T-cell (primary cell): ENCODE measurements around the gene BRAT1. TPM values are rescaled to one million over a fixed set of nuclear protein-coding genes. Genes with fewer than 3 reads are reported as not detected.

ENCODE experiments used
- ATAC-seq, 4 experiments: fragments of 200-7000 bp in 3 of 4; fragments of 150-1000 bp in 1 of 4; cut with Tn5 transposase; replicated peaks in 1 of 4; 1 replicate in 3 of 4; 2 replicates in 1 of 4; pipeline ENCODE4 v1.10.0; 2021; ENCODE audit warnings: moderate library complexity in 3 of 4, mild to moderate bottlenecking in 2 of 4, moderate number of reproducible peaks in 1 of 4
- CTCF ChIA-PET, 2 donors: fragments of 300-600 bp; sonication (Branson Sonifier 250); formaldehyde crosslinking; loops; one replicate each; lab custom pipeline; 2022; ENCODE audit warnings: antibody characterized with exemption in 2 of 2; lab: Charles Lee
- POLR2A ChIA-PET, 2 donors: fragments of 300-600 bp; sonication (Branson Sonifier 250); formaldehyde crosslinking; loops; one replicate each; lab custom pipeline; 2022; ENCODE audit warnings: antibody characterized with exemption in 2 of 2; lab: Charles Lee
- DNase-seq, 35 experiments: peaks; one replicate each; pipeline versions ENCODE4 v3.0.0 to v3.0.0-alpha.2; 2013 to 2023
- H3K27ac ChIP-seq: one replicate; pipeline ENCODE4 v1.5.1; 2013; ENCODE audit warnings: low read length
- H3K27me3 ChIP-seq, 2 experiments: replicated peaks in 1 of 2; 1 replicate in 1 of 2; 2 replicates in 1 of 2; pipeline versions ENCODE4 v1.6.1 to v1.7.0; 2013; ENCODE audit warnings: low read length in 1 of 2, mixed read lengths in 1 of 2; ENCODE audit not compliant: control insufficient read depth in 2 of 2, insufficient read depth in 2 of 2; ENCODE audit errors: extremely low read depth in 1 of 2
- H3K36me3 ChIP-seq, 2 donors: 1 replicate in 1 of 2; 2 replicates in 1 of 2; pipeline versions ENCODE4 v1.6.1 to v1.7.0; 2013; ENCODE audit warnings: low read length in 1 of 2; ENCODE audit not compliant: control insufficient read depth in 2 of 2, insufficient read depth in 1 of 2; ENCODE audit errors: extremely low read depth in 1 of 2
- H3K4me1 ChIP-seq, 2 experiments: 1 replicate in 1 of 2; 2 replicates in 1 of 2; pipeline versions ENCODE4 v1.6.1 to v1.7.0; 2013; ENCODE audit warnings: low read length in 2 of 2, mixed read lengths in 1 of 2; ENCODE audit not compliant: insufficient read depth in 2 of 2, control insufficient read depth in 1 of 2; ENCODE audit errors: extremely low read depth in 1 of 2
- H3K4me3 ChIP-seq, 2 donors: 1 replicate in 1 of 2; 2 replicates in 1 of 2; pipeline versions ENCODE4 v1.5.1 to v1.7.0; 2013; ENCODE audit warnings: mild to moderate bottlenecking in 2 of 2, low read length in 1 of 2, moderate library complexity in 1 of 2; ENCODE audit not compliant: control insufficient read depth in 1 of 2; ENCODE audit errors: extremely low read depth in 1 of 2
- H3K9me3 ChIP-seq: 2 replicates; pipeline ENCODE4 v1.7.0; 2013
- H3K27ac Mint-ChIP-seq, 2 donors: one replicate each; pipeline ENCODE4 v1.8.0; 2020 to 2021; ENCODE audit warnings: mild to moderate bottlenecking in 2 of 2, mixed read lengths in 2 of 2
- H3K27me3 Mint-ChIP-seq, 2 donors: one replicate each; pipeline ENCODE4 v1.8.0; 2021 to 2022; ENCODE audit warnings: mixed read lengths in 2 of 2
- H3K36me3 Mint-ChIP-seq: one replicate; pipeline ENCODE4 v1.8.0; 2021; ENCODE audit warnings: mixed read lengths
- H3K4me1 Mint-ChIP-seq, 3 donors: one replicate each; pipeline ENCODE4 v1.8.0; 2020 to 2022; ENCODE audit warnings: mixed read lengths in 3 of 3, mild to moderate bottlenecking in 1 of 3
- H3K4me3 Mint-ChIP-seq, 3 donors: one replicate each; pipeline ENCODE4 v1.8.0; 2020 to 2022; ENCODE audit warnings: mild to moderate bottlenecking in 3 of 3, mixed read lengths in 3 of 3, moderate library complexity in 3 of 3
- H3K9me3 Mint-ChIP-seq, 3 donors: one replicate each; pipeline ENCODE4 v1.8.0; 2020 to 2022; ENCODE audit warnings: mixed read lengths in 3 of 3
- WGBS: methylation state at CpG from one replicate; pipeline ENCODE4 v1.1.5; 2013; ENCODE audit warnings: missing lambda C conversion rate; ENCODE audit not compliant: insufficient coverage; 5-methylcytosine and 5-hydroxymethylcytosine counted together
- total RNA-seq, 35 experiments: library from RNA in 6 of 35; stranded (reverse) in 6 of 35; fragments of 120-200 nt in 1 of 35; gene quantifications; one replicate each; pipeline versions ENCODE4 v1.2.1 to v1.2.4 and lab custom pipeline; 2013 to 2026

The BRAT1 gene
- total RNA-seq, 5 donors from 2014 or later (not counting 1 experiment from before 2014, with no cell fraction given) = 23.6 to 46.2 (median 43.1) TPM

DNA sequence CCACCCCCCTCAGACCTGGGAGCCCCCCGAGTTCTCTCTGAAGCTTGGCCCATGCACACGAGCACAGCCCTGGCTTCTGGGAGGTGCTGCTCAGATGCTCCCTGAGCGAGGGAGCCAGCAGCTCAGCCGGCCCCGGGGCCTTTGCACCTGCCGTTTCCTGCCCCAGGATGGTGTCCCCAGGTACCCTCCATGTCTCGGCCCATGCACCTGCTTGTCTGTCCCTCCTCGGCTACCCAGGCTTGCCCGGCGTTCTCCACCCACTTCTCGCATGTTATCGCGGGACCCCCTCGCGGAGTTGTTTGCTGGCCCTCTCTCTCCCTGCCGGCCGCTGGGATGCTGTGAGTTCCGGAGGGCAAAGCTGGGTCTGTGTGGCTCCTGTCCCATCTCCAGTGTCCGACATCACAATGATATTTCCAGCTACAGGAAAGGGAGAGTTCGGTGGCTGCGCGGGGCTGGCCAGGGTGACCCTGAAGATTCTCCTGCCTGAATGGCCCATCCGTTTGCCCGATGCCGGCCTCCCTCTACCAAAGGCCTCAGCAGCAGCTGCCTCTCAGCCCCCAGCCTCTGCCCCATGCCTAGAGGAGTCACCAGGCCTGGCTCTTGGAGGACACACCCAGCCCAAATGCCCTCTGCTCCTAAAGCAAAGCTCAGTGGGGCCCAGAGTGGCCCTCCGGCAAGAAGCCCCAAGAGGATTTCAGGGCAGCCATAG lies 48.0 kb downstream of the BRAT1 start:
- Histone ChIP-seq H3K9me3 (no peaks in the 10 kb centered on the region), H3K27me3 (no peaks in the 10 kb centered on the region)
- H3K4me1 Mint-ChIP-seq = peaks cover 40 to 58% (median 49%) of the 10 kb centered on the region in 3 donors

DNA sequence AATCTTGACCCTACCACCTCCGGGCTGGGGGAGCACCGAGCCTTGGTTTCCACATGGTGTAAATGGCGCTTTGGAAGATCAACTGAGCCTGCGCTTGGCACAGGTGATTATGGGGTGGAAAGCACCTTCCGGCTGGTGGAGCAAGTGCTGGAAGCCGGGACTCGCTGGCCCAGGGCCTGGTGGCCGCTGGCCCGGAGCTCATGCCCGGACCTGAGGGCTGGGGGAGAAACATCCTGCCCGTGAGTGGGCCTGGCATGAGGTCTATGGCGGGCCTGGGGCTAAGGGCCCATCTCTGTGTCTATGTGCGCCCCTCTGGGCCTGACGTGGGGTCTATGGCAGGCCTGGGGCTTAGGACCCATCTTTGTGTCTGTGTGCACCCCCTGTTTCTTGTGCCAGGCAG lies 49.9 kb downstream of the BRAT1 start:
- ChIA-PET CTCF (no interaction called here), POLR2A (no interaction called here)
- Mint-ChIP-seq H3K27me3 (no peaks in the 10 kb centered on the region), H3K4me1 (peaks cover 30 to 39% (median 31%) of the 10 kb centered on the region in 3 donors), H3K36me3 (no peaks in the 10 kb centered on the region), H3K9me3 (no peaks in the 10 kb centered on the region), H3K27ac (no peak overlapping the region), H3K4me3 (no peak overlapping the region)
- Histone ChIP-seq H3K4me1 (peaks cover 21 to 44% of the 10 kb centered on the region in 2 experiments), H3K27me3 (no peaks in the 10 kb centered on the region), H3K9me3 (no peaks in the 10 kb centered on the region), H3K4me3 (no peak overlapping the region), H3K36me3 (no peaks in the 10 kb centered on the region), H3K27ac (no peak overlapping the region)
- ATAC-seq (no peak), DNase-seq (no peak)
- WGBS = 98% methylated on average over 9 of the region's 14 CpGs

More for the DNA sequence above, 48.0 kb downstream of the BRAT1 start:
- Mint-ChIP-seq H3K36me3 (no peaks in the 10 kb centered on the region), H3K4me3 (peak overlapping the region in 1 of 3 donors; percentile 83), H3K27me3 (no peaks in the 10 kb centered on the region), H3K27ac (no peak overlapping the region), H3K9me3 (no peaks in the 10 kb centered on the region)
- ATAC-seq = no peak
- peak overlapping the region; percentile 92 for H3K27ac ChIP-seq
- WGBS = 88% methylated on average over 24 of the region's 26 CpGs
- H3K4me1 ChIP-seq = peaks cover 31 to 63% of the 10 kb centered on the region in 2 experiments
- POLR2A ChIA-PET = no interaction called here
- no peak for DNase-seq
- CTCF ChIA-PET = interaction anchor here in 1 of 2 donors (0.6 kb wide), 1 partner anchor 110 kb away, joined by 6 read pairs; no protein-coding TSS in a partner anchor
- H3K4me3 ChIP-seq = no peak overlapping the region
- no peaks in the 10 kb centered on the region for H3K36me3 ChIP-seq

DNA sequence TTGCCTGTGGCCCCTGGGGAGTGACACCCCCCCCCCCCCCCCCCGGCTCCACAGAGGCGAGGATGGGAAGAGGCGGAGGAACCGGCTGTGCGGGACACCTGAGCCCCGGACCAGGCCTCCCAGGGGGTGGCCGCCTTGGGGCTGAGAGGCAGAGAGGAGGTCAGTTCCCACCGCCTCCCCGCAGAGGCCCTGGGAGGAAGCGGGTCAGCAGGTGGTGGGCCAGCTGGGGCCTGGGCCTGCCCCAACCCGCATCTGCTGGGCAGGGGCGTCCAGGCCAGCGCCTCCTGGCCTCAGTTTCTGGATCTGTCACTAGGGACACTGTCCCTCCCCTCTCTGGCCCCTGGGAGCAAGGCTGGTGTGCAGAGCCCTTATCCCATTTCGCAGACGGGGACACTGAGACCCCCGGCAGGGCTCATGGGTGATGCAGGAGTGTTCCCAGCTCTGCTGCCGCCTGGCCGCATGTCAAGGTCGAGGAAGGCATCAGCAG lies 50.4 kb downstream of the BRAT1 start:
- ATAC-seq = no peak
- WGBS = 95% methylated on average over 10 of the region's 19 CpGs
- Histone ChIP-seq H3K4me1 (peaks cover 17 to 39% of the 10 kb centered on the region in 2 experiments), H3K27ac (no peak overlapping the region), H3K36me3 (no peaks in the 10 kb centered on the region), H3K4me3 (no peak overlapping the region), H3K9me3 (no peaks in the 10 kb centered on the region), H3K27me3 (no peaks in the 10 kb centered on the region)
- Mint-ChIP-seq H3K27ac (no peak overlapping the region), H3K4me1 (peaks cover 26 to 35% (median 27%) of the 10 kb centered on the region in 3 donors), H3K27me3 (no peaks in the 10 kb centered on the region), H3K36me3 (no peaks in the 10 kb centered on the region), H3K9me3 (no peaks in the 10 kb centered on the region), H3K4me3 (no peak overlapping the region)
- ChIA-PET POLR2A (no interaction called here), CTCF (no interaction called here)
- DNase-seq = no peak

DNA sequence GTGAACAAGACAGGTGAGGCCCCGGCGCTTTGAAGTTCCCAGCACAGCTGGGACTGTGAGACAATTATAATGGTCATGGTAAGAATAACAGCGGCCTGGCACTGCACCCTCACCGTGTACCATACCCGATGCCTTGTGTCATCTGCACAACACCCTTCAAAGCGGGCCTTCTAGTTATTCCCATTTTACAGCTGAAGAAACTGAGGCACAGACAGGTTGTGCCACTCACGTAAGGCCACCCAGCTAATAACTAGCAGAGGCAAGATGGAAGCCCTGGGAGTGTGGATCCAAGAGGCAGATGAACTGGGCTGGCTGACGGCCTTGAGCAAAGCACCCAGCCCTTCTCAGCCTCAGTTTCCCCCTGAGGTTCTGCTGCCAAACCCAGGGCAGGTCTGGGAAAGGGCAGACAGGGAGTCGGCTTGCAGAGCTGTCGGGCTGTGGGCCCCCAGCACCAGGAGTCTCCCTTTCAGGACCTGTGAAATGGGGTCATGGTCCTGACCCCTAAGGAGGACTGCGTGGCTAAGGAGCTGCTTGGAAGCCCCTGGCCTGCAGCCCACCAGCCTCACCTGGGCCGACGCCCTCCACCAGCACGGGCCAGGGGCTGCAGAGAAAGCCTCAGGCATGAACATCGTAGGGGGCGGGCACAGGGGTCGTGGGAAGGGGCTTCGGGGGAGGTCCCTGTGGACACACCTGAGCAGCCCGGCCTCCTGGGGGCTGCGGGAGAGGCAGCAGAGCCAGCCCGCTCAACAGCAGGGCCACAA lies 51.0 kb downstream of the BRAT1 start:
- Histone ChIP-seq H3K4me1 (peaks cover 11 to 33% of the 10 kb centered on the region in 2 experiments), H3K27me3 (peaks cover 0 to 3% of the 10 kb centered on the region in 2 experiments), H3K4me3 (no peak overlapping the region), H3K9me3 (no peaks in the 10 kb centered on the region), H3K27ac (no peak overlapping the region), H3K36me3 (no peaks in the 10 kb centered on the region)
- DNase-seq (no peak), ATAC-seq (no peak)
- CTCF ChIA-PET = no interaction called here
- Mint-ChIP-seq H3K9me3 (no peaks in the 10 kb centered on the region), H3K27me3 (no peaks in the 10 kb centered on the region), H3K4me3 (no peak overlapping the region), H3K27ac (peak overlapping the region in 1 of 2 donors; percentile 39), H3K36me3 (no peaks in the 10 kb centered on the region), H3K4me1 (peaks cover 19 to 29% (median 20%) of the 10 kb centered on the region in 3 donors)
- POLR2A ChIA-PET = interaction anchor here in 1 of 2 donors (0.5 kb wide), 1 partner anchor 1000 kb away, joined by 3 read pairs; the partner anchor contains the start of gene INTS1
- WGBS = 91% methylated on average over 17 of the region's 21 CpGs

DNA sequence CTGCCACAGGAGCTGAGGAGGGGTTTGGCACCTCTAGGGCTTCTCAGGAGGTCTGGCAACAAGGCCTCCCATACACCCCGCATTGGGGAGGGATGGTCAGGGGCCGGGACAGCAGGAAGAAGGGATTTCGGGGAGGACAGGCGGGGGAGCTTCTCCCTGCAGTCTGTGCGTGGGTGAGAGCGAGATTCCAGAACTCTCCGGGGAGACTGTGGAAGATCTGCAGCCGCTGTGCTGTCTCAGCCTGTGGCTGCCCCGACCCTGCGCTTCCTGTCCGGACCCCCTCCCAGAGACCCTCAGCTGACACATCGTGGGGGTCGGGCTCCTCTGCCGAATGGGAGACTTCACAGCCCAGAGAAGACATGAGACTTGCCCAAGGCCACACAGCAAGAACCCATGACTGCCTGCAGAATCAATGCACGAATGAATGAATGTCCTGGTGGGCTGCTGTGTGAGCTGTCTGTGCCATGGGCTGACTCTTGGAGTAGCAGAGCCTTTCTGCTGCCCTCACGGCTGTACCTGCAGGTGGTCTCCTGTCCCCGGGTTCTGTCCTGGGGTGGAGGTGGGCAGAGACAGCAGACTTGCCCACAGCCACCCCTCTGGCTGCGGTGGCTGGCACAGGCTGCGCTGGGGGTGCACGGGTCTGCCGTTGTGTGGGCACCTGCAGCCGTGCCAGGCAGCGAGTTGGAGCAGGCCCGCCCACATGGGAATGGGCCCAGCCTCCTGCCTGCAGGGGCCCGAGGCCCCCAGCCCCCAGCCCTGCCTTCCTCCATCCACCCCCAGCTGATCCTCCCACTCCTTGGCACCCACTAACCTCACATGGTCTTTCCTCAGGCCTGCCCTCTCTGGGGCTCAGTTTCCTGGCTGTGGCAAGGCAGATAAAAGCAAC lies 52.0 kb downstream of the BRAT1 start:
- no peak overlapping the region for H3K4me3 Mint-ChIP-seq
- Histone ChIP-seq H3K36me3 (no peaks in the 10 kb centered on the region), H3K4me1 (peaks cover 4 to 23% of the 10 kb centered on the region in 2 experiments), H3K27me3 (peaks cover 0 to 13% of the 10 kb centered on the region in 2 experiments), H3K9me3 (no peaks in the 10 kb centered on the region), H3K27ac (no peak overlapping the region), H3K4me3 (no peak overlapping the region)
- no peaks in the 10 kb centered on the region for H3K9me3 Mint-ChIP-seq
- ATAC-seq (no peak), DNase-seq (no peak)
- peak overlapping the region in 1 of 2 donors; percentile 39 for H3K27ac Mint-ChIP-seq
- peaks cover 9 to 18% (median 10%) of the 10 kb centered on the region in 3 donors for H3K4me1 Mint-ChIP-seq
- H3K27me3 Mint-ChIP-seq = no peaks in the 10 kb centered on the region
- POLR2A ChIA-PET = no interaction called here
- WGBS = 68% methylated on average over 12 of the region's 25 CpGs
- CTCF ChIA-PET = no interaction called here
- H3K36me3 Mint-ChIP-seq = no peaks in the 10 kb centered on the region

DNA sequence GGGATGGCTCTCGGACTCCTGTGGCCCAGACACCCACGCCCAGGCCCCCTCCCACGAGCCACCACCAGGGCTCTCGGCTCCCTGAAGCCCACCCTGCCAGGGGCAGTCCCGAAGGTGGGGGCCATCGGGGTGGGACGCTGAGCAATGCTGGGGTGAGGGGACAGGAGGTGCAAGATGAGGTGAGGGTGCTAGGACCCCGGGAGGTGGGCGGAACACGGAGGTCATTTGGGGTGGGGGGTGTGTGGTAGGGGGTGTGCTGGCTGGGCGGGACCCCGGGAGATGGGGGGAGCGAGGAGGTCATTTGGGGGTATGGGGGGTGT lies 52.7 kb downstream of the BRAT1 start:
- no peak overlapping the region for H3K4me3 Mint-ChIP-seq
- Histone ChIP-seq H3K4me1 (peaks cover 0 to 23% of the 10 kb centered on the region in 2 experiments), H3K27me3 (peaks cover 0 to 20% of the 10 kb centered on the region in 2 experiments), H3K9me3 (no peaks in the 10 kb centered on the region), H3K4me3 (no peak overlapping the region), H3K27ac (no peak overlapping the region), H3K36me3 (no peaks in the 10 kb centered on the region)
- ChIA-PET CTCF (no interaction called here), POLR2A (no interaction called here)
- H3K9me3 Mint-ChIP-seq = no peaks in the 10 kb centered on the region
- no peak for DNase-seq
- peaks cover 3 to 12% (median 4%) of the 10 kb centered on the region in 3 donors for H3K4me1 Mint-ChIP-seq
- H3K27ac Mint-ChIP-seq = no peak overlapping the region
- H3K36me3 Mint-ChIP-seq = no peaks in the 10 kb centered on the region
- peaks cover 0 to under 1% of the 10 kb centered on the region in 2 donors for H3K27me3 Mint-ChIP-seq
- no peak for ATAC-seq
- WGBS = 92% methylated on average over 4 of the region's 13 CpGs
